ENCODE measurements around the gene CDK7.

Gene CDK7

DNA sequence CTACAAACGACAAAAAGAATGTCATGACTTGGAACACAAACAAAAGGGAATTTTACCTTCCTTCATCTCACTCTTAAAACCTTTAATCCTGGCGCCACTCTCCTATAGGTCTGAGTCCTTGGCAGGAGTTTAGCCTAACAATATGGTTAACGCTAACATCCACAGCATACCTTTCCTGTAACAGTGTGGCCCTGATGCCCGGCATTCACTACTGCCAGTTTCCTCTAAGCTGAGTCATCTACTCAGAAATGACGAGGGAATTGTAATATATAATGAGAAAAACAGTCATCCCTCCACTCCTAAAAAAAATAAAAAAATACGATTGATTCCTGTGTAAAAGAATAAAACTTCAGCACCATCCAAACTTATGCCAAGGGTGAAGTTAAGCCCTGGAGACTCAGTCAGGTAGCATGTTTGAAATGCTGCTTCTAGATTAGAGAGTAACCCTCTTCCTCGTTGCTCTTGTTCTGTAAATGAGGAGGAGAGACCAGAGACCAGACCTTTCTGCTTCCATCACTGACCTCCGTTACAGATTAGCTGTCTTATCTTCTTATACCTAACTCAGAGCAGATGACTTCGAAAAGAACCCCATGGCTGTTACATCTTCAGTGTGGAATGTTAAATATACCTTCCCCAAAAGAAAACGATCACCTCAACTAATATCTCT, 60.5 kb downstream of the CDK7 start:
- no peak for DNase-seq

DNA sequence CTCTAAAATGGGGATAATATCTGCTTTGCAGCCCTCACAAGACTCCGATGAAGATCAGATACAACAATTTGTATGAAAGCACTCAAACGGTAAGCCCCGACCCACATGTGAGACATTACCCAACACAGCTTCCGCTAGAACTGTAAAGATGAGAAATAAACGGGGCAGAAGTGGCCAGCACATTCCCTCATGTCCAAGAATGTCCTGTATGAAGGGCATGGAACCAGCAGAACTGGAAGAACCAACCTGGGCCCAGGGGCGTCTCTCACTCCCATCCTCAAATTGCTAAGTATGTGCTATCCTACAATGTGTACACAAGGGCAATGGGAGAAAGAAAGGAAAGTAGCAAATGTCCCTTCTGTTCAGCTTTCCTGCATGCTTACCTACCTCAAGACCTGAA, 64.9 kb downstream of the CDK7 start:
- no peak for DNase-seq

DNA sequence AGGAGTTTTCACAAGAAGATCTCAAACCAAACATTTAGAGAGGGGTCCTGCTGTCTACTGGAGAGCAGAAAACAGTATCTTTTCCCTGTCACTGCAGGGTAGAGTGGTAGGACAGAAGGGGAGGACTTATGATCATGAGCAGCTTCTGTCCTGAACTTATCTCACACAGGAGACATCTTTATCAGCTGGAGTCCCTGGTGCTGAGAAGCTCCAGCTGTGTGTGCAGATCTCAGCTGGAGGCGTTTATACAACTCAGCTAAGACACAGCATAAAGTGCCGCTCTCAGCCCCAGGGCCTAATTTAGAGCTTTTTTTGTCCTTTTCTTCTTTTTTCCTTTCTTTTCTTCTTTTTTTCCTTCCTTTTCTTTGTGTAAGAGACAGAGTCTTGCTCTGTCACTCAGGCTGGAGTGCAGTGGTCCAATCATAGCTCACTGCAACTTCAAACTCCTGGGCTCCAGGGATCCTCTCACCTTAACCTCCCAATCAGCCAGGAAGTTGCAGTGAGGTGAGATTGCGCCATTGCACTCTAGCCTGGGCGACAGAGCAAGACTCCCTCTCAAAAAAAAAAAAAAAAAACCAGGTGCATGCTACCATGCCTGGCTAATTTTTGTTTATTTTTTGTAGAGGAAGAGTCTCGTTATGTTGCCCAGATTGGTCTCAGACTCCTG, 66.0 kb downstream of the CDK7 start:
- no peak for DNase-seq

DNA sequence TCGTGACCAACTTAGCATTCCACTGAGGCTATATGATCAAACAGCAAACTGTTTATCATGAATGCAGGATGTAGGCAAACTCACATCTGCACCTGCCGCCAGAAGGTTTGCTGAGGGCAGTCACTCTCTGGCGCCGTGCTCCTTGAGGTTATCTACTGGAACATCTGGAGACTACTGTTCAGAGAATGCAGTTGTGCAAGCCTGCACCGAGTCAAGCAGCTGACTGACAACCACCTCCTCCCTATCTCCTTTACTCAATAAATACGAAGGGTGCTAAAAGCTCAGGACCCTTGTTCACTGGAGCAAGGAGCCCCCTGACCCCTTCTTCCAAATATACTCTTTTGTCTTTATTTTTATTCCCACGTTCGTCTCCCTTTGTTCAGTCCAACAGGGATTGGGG, 70.8 kb downstream of the CDK7 start:
- DNase-seq = no peak

DNA sequence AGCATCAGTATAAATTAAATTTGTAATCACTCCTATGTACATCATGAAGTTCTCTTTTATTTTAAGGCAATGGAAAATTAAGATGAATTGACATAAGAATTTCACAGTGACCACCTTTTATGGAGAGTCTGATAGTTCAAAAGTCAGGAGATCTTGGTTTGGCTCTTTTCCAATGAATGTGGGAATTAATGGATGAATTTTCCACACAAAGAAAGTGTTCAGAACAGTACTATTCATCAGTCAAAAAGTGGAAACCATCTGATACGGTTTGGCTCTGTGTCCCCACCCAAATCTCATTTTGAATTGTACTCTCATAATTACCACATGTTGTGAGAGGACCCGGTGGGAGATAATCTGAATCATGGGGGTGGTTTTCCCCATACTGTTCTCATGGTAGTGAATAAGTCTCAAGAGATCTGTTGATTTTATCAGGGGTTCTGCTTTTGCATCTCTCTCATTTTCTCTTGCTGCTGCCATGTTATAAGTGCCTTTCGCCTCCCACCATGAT, 73.4 kb downstream of the CDK7 start:
- no peak for DNase-seq

DNA sequence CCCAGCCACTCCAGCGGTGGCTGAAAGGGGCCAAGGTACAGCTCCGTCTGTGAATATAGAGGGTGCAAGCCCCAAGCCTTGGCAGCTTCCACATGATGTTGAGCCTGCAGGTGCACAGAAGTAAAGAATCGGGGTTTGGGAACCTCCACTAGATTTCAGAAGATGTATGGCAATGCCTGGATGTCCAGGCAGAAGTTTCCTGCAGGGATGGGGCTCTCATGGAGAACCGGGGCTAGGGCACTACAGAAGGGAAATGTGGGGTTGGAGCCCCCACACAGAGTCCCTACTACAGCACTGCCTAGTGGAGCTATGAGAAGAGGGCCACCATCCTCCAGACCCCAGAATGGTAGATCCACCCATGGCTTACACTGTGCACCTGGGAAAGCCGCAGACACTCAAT, 74.7 kb downstream of the CDK7 start:
- no peak for DNase-seq

DNA sequence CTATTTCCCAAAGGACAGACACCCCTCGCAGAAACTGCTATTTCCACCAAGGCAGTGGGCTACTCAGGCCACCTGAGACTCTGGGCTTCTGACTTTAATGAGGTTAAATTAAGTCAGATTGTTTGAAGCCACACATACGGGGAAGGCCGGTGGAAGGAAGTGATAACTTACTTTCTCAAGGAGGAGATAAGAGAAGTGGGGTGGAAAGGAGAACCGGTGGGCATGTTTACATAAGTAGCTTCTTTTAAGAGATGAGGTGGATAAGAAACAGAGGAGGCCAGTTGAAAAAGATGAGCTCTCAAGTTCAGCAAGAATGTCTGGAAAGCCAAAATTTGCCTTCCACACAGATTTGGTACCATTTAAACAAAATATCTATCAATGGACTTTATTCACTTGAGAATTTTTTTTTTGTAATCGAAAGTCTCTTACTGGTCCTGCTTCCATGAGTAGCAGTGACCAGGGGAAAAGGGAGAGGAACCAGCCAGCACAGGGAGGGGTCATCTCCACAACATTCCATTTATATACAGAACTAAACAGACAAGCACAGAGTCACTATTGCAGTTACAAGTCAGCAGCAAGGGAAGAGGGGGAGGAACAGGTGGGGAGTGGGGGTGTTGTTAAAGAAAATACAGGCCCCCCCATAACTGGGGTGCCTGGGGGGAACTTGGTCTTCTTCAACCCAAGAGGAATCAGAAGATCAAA, 77.9 kb downstream of the CDK7 start:
- DNase-seq = no peak

DNA sequence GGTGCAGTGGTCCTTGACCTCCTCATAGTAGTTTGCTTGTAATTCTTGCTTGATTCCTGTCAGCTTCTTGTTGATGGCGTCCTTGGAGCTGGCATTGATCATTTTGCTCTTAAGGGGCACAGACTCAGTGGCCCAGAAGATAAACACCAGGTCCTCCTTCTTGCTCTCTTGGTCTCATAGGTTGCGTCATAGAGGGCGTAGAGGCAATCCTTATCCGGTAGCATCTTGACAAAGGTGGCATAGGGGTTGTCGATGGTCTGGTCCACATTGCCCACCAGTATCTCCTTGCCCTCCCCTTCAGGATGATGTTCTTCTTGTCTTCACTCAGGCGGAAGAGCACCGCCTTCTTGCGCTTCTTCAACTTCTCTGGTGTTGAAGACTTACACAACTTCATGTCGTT, 78.7 kb downstream of the CDK7 start:
- no peak for DNase-seq

DNA sequence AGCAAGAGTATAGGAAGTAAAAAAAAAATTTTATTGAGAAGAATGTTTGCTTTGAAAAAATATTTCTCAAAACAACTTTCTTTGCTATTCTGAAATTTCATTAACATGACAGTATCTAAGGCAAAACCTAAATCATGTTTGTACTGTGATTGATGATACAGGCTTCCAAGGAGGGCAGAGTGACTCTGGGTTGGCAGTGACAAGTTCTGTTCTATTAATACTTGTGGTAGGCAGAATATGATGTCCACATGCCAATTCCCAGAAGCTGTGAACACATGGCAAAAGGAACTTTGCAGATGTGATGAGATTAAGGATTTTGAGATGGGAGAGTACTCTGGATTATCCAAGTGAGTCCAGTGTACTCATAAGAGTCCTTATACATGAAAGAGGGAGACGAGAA, 81.3 kb downstream of the CDK7 start:
- DNase-seq = no peak

DNA sequence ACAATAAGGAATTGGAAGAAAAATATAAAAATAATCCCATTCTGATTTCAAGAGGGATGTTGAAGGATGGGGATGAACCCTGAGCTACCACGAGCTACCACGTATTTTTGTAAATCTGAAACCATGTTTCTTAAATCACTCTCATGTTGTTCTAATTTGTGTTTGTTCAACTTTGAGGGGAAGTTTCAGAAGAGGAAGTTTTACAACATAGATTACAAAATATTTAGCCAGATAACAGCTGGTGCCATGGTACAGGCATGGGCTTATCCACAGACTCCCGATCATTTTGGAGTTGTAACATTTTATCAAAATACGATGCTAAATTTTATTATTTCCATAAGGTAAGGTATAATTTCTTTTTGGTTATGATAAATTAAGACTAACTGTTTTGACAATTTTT, 82.7 kb downstream of the CDK7 start:
- no peak for DNase-seq

DNA sequence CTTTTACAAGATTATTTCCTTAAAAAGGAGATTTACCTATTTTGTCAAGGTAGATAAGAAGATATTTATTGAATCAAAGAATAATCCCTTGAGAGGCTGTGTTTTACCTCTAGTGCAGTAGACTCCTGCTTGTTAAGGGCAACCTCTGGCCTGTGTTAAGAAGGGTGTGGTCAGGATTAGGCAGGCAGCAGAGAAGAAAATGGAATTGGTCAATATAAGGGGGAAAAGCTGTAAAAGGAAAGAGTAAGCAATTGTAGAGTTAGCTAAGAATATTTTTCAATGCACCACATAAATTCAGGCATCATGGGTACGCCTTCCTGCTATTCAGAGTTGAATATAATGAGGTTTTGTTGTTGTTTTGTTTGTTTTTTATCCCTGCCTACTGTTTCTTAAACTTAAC, 91.7 kb downstream of the CDK7 start:
- DNase-seq = no peak
